OCI-LY1 (cell line): ENCODE data around the gene MGAT3.

Source experiments
- CTCF ChIP-seq: fragments of 200-600 bp; sonication (generic), shearing (Covaris generic); IDR thresholded peaks from 2 replicates; pipeline ENCODE4 v1.5.1; 2017; ENCODE audit warnings: mild to moderate bottlenecking, antibody characterized with exemption, low read length, moderate library complexity, mixed read lengths
- EZH2 ChIP-seq: fragments of 200-600 bp; sonication (generic), shearing (Covaris generic); IDR thresholded peaks from 2 replicates; pipeline ENCODE4 v1.8.0; 2017; ENCODE audit warnings: borderline replicate concordance, mixed run types, mild to moderate bottlenecking, antibody characterized with exemption, low read length, moderate library complexity, mixed read lengths

GRCh38 chr22:39525658-39525975 lies 68.8 kb downstream of the MGAT3 start:
- TF ChIP-seq CTCF (no peak), EZH2 (no peak)
